ENCODE results near the gene RIBC2. TPM values are rescaled to one million over a fixed set of nuclear protein-coding genes. Genes with fewer than 3 reads are reported as not detected.

The RIBC2 gene
- total RNA-seq, 4 donors from 2014 or later: 0.94 to 1.1 TPM; not detected in 2

DNA sequence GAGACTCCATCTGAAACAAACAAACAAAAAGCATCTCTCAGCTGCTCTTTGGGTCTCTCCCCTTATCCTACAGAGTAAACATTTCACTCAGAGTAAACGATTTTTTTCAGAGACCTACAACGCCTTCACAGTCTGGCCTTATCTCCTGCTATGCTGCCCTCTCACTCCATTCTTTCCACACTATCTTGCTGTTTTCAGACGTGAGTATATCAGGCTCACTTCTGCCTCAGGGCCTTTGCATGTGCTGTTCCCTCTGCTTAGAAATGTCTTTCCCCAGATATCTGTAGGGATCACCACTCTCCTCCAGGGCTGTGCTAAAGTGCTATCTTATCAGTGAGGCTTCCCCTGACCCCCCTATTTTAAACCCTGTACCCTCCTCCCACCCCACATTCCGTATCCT, 6.5 kb downstream of the RIBC2 start:
- H3K4me1 ChIP-seq: no peaks in the 10 kb centered on the region
- H3K27me3 ChIP-seq: peaks cover 5% of the 10 kb centered on the region
- TF ChIP-seq, protein P1, sequence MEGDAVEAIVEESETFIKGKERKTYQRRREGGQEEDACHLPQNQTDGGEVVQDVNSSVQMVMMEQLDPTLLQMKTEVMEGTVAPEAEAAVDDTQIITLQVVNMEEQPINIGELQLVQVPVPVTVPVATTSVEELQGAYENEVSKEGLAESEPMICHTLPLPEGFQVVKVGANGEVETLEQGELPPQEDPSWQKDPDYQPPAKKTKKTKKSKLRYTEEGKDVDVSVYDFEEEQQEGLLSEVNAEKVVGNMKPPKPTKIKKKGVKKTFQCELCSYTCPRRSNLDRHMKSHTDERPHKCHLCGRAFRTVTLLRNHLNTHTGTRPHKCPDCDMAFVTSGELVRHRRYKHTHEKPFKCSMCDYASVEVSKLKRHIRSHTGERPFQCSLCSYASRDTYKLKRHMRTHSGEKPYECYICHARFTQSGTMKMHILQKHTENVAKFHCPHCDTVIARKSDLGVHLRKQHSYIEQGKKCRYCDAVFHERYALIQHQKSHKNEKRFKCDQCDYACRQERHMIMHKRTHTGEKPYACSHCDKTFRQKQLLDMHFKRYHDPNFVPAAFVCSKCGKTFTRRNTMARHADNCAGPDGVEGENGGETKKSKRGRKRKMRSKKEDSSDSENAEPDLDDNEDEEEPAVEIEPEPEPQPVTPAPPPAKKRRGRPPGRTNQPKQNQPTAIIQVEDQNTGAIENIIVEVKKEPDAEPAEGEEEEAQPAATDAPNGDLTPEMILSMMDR (IDR thresholded peaks at IDR 0.05): no peak
- no peak for TF ChIP-seq POLR2AphosphoS5 (IDR thresholded peaks at IDR 0.05)
- TF ChIP-seq POLR2A (IDR thresholded peaks at IDR 0.05): no peak
- TF ChIP-seq EP300 (IDR thresholded peaks at IDR 0.05): no peak
- 78 to 93% methylated on average over 3 to 4 of the region's 4 CpGs for WGBS, 2 donors (ENCODE audit: low coverage in 1 of 2)
- H3K9me3 ChIP-seq: no peaks in the 10 kb centered on the region
- no peak overlapping the region for H3K4me3 ChIP-seq
- H3K36me3 ChIP-seq: no peaks in the 10 kb centered on the region
- H3K27ac ChIP-seq: no peak overlapping the region
- no peak for ATAC-seq

DNA sequence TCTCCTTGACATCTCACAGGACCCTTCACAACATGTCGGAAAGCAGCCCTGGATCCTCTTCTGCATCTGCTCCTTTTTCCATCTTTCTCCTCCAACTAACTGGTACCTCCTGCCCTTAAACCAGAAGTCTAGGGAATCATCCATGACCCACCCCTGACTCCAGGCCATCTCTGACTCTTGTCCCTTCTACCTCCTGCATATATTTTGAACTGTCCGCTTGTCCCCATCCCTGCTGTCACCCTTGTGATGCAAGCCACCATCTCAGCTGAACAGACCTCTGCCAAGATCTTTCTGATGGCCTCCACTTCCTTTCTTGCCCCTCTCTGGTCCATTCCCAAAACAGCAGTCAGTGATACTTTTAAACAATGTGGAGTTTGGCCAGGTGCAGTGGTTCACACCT, 7.0 kb downstream of the RIBC2 start:
- WGBS, 2 donors (ENCODE audit: low coverage in 1 of 2): 96 to 100% methylated on average over 2 of the region's 2 CpGs

DNA sequence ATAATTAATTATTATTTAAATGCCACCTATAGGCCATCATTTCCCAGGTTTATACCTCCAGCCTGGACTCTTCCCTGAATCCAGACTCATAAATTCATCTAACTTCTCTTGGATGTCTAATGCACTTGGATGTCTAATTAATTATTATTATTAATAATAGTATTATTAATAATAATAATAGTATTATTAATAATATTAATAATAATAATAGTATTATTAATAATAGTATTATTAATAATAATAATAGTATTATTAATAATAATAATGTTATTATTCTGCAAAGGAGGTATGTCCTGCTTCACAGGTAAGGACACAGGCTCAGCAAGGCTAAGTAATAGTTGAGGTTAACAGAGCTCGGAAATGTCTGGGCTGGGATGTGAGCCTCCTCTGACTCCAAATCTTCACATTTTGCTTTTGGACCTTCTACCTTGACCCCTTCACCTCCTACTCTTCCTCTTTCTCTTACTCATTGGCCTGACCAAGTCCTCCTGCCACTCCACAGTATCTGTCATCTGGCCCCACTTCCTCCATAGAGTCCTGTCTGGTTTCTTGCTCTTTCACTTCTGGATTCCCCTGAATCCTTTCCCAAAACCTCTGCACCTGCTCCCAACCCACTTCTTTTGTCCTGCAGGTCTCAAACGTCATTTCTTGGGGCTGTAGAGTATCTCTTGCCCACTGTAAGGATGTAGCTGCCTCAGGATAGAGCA, 8.0 kb downstream of the RIBC2 start:
- Histone ChIP-seq H3K4me3 (no peak overlapping the region), H3K27me3 (peaks cover 5% of the 10 kb centered on the region), H3K4me1 (no peaks in the 10 kb centered on the region), H3K36me3 (no peaks in the 10 kb centered on the region), H3K27ac (no peak overlapping the region), H3K9me3 (no peaks in the 10 kb centered on the region)
- TF ChIP-seq EP300 (IDR thresholded peaks at IDR 0.05) (no peak), POLR2A (IDR thresholded peaks at IDR 0.05) (no peak), POLR2AphosphoS5 (IDR thresholded peaks at IDR 0.05) (no peak)
- TF ChIP-seq, protein P1 (IDR thresholded peaks at IDR 0.05): no peak
- 77 to 94% methylated on average over 2 of the region's 2 CpGs for WGBS, 2 donors (ENCODE audit: low coverage in 1 of 2)
- ATAC-seq: no peak

More for the DNA sequence above, 7.0 kb downstream of the RIBC2 start:
- peaks cover 5% of the 10 kb centered on the region for H3K27me3 ChIP-seq
- no peak for ATAC-seq
- H3K4me3 ChIP-seq: no peak overlapping the region
- no peaks in the 10 kb centered on the region for H3K9me3 ChIP-seq
- TF ChIP-seq POLR2AphosphoS5 (IDR thresholded peaks at IDR 0.05) (no peak), EP300 (IDR thresholded peaks at IDR 0.05) (no peak), POLR2A (IDR thresholded peaks at IDR 0.05) (no peak)
- TF ChIP-seq, protein P1 (IDR thresholded peaks at IDR 0.05): no peak
- H3K36me3 ChIP-seq: no peaks in the 10 kb centered on the region
- no peaks in the 10 kb centered on the region for H3K4me1 ChIP-seq
- H3K27ac ChIP-seq: no peak overlapping the region

DNA sequence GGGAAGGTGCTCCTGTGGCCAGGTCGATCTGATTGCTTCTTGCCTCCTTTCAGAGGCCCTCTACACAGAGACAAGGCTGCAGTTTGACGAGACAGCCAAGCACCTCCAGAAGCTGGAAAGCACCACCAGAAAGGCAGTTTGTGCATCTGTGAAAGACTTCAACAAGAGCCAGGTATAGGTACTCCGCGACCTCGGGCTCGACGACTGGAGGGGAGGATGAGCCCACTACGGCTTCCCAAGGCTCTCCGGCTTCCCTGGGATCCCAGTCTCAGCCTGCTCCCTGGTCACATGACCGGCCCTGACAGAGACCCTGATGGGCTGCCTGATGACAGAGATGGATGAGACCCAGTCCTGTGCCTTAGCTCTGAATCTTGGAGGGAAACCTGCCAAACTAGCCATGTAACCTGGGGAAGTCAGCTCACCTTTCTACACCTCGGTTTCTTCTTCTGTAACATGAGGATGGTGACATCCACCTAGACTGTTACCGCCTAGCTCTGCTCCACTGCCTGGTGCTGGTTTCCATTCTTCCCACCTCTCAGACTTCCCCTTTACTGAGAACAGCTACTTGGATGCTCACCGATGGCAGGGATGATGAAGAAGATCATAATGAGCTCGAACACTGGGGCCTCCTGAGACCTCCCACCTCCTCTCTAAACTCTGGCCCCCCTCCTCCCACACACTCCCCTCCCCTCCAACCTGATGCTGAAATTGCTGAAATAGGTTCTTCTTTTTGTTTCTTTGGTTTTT, 8.9 kb downstream of the RIBC2 start:
- no peak overlapping the region for H3K4me3 ChIP-seq
- ATAC-seq: no peak
- H3K4me1 ChIP-seq: no peaks in the 10 kb centered on the region
- no peak overlapping the region for H3K27ac ChIP-seq
- TF ChIP-seq EP300 (IDR thresholded peaks at IDR 0.05) (no peak), POLR2AphosphoS5 (IDR thresholded peaks at IDR 0.05) (no peak), POLR2A (IDR thresholded peaks at IDR 0.05) (no peak)
- TF ChIP-seq, protein P1 (IDR thresholded peaks at IDR 0.05): no peak
- H3K36me3 ChIP-seq: no peaks in the 10 kb centered on the region
- peaks cover 5% of the 10 kb centered on the region for H3K27me3 ChIP-seq
- peaks cover 0 to 6% (median 0%) of the 10 kb centered on the region in 3 donors for H3K9me3 ChIP-seq
- 82 to 88% methylated on average over 5 to 8 of the region's 14 CpGs for WGBS, 2 donors (ENCODE audit: low coverage in 1 of 2)

All from gastroesophageal sphincter (tissue), 4 donors.